Measurements from ENCODE around the gene GPBP1L1.

GPBP1L1 gene

DNA sequence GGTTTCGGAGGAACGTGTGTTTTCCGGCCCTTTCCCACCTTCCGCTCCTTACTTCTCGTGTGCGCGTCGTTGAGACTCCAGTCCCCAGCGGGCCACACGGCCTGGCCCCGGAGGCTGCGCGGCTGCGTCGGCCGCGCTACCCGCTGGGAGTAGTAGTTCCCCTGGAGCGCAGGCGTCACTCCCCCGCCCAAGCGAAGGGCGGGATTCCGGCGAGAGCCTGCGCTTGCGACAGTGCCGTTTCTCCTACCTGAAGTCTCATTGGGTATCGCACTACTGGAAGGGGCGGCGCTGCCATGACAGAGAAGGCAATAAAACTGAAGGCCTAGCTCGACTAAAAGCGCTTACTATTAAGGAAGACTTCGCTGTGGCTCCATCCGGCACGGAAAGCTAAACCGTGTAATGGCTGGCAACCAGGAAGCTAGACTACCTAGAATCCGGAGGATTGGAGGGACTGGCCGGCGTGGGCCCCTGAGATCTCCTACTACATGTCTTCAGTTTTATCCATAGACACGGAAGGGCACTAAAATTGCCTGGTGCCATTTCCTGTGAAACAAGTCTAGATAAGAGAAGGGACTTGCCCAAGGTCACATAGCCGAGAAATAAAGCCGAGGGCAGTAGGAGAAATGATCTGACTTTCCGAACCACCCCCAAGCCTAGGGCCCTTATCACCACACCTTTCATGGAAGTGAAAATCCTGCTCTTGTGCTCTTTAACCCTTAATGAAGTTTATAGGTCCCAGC, 851 bp upstream of the GPBP1L1 start (continued):
- TF ChIP-seq ZNF76 (tag by site-specific recombination; IDR thresholded peaks at IDR 0.05; ENCODE audit: borderline replicate concordance, low read depth) (peak; percentile 97), HOXD13 (CRISPR knock-in tag; IDR thresholded peaks at IDR 0.05; ENCODE audit: borderline replicate concordance) (peak; percentile 96), ZNF624 (tag by site-specific recombination; IDR thresholded peaks at IDR 0.05) (no peak), ZNF10 (tag by site-specific recombination; IDR thresholded peaks at IDR 0.05) (no peak), ZNF558 (tag by site-specific recombination; IDR thresholded peaks at IDR 0.05) (no peak), KLF8 (tag by site-specific recombination; IDR thresholded peaks at IDR 0.05) (peak; percentile 56; the same call in 1 of the 2 replicates), ZNF202 (tag by site-specific recombination; IDR thresholded peaks at IDR 0.05; ENCODE audit: borderline replicate concordance) (no peak), ZNF677 (tag by site-specific recombination; IDR thresholded peaks at IDR 0.05) (no peak), ZBTB1 (tag by site-specific recombination; IDR thresholded peaks at IDR 0.05) (no peak), ZBTB8A (tag by site-specific recombination; IDR thresholded peaks at IDR 0.05) (no peak; the same call in 1 of the 2 replicates), REST (tag by site-specific recombination; IDR thresholded peaks at IDR 0.05) (no peak), FEZF1 (tag by site-specific recombination; IDR thresholded peaks at IDR 0.05) (no peak), PRDM6 (tag by site-specific recombination; IDR thresholded peaks at IDR 0.05) (no peak), ZNF48 (tag by site-specific recombination; IDR thresholded peaks at IDR 0.05) (no peak), GLIS1 (tag by site-specific recombination; IDR thresholded peaks at IDR 0.05) (no peak), ZNF654 (tag by site-specific recombination; IDR thresholded peaks at IDR 0.05; ENCODE audit: low read depth) (no peak), ZNF423 (tag by site-specific recombination; IDR thresholded peaks at IDR 0.05) (no peak), ZNF433 (tag by site-specific recombination; IDR thresholded peaks at IDR 0.05; ENCODE audit: low read depth) (no peak), ZNF112 (tag by site-specific recombination; IDR thresholded peaks at IDR 0.05) (no peak), ZNF548 (tag by site-specific recombination; IDR thresholded peaks at IDR 0.05) (no peak), ZNF596 (tag by site-specific recombination; IDR thresholded peaks at IDR 0.05) (no peak), GLIS2 (tag by site-specific recombination; IDR thresholded peaks at IDR 0.05) (0 out of 2 replicates have a peak, but pooled peaks have one; percentile 8), ZNF366 (tag by site-specific recombination; conservative IDR thresholded peaks at IDR 0.05) (no peak; the same call in 1 of the 2 replicates), ZFP3 (tag by site-specific recombination; IDR thresholded peaks at IDR 0.05; ENCODE audit: low read depth) (no peak), TSHZ1 (tag by site-specific recombination; IDR thresholded peaks at IDR 0.05; ENCODE audit: borderline replicate concordance) (no peak), SP2 (tag by site-specific recombination; IDR thresholded peaks at IDR 0.05) (peak; percentile 90), ZFHX2 (tag by site-specific recombination; conservative IDR thresholded peaks at IDR 0.05) (0 out of 2 replicates have a peak, but pooled peaks have one; percentile 3)
- TF ChIP-seq, protein P1, sequence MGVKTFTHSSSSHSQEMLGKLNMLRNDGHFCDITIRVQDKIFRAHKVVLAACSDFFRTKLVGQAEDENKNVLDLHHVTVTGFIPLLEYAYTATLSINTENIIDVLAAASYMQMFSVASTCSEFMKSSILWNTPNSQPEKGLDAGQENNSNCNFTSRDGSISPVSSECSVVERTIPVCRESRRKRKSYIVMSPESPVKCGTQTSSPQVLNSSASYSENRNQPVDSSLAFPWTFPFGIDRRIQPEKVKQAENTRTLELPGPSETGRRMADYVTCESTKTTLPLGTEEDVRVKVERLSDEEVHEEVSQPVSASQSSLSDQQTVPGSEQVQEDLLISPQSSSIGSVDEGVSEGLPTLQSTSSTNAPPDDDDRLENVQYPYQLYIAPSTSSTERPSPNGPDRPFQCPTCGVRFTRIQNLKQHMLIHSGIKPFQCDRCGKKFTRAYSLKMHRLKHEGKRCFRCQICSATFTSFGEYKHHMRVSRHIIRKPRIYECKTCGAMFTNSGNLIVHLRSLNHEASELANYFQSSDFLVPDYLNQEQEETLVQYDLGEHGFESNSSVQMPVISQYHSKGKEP (tag by site-specific recombination; IDR thresholded peaks at IDR 0.05) = no peak
- TF ChIP-seq, protein P2, sequence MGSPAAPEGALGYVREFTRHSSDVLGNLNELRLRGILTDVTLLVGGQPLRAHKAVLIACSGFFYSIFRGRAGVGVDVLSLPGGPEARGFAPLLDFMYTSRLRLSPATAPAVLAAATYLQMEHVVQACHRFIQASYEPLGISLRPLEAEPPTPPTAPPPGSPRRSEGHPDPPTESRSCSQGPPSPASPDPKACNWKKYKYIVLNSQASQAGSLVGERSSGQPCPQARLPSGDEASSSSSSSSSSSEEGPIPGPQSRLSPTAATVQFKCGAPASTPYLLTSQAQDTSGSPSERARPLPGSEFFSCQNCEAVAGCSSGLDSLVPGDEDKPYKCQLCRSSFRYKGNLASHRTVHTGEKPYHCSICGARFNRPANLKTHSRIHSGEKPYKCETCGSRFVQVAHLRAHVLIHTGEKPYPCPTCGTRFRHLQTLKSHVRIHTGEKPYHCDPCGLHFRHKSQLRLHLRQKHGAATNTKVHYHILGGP (tag by site-specific recombination; IDR thresholded peaks at IDR 0.05) = no peak

All from HEK293 (cell line).